ENCODE results near the gene VN1R4.
"Not testable (repeated sequence)": the region's sequence is repeated elsewhere in the genome, so short reads cannot be mapped to it uniquely, and the experiment has no call there.

VN1R4 gene

GRCh38 chr19:53246498-53246897, 21.0 kb downstream of the VN1R4 start:
- H3K4me2 ChIP-seq (ENCODE audit: low read length), result no peak overlapping the region; the same call in 1 of the 2 replicates
- TF ChIP-seq EZH2phosphoT487 (IDR thresholded peaks at IDR 0.05; ENCODE audit: low read depth) (no peak), CTCF (IDR thresholded peaks at IDR 0.05; ENCODE audit: low read depth, low read length) (no peak)
- no peak overlapping the region for H3K4me3 ChIP-seq (ENCODE audit: low read length)
- no peak overlapping the region for H3K9ac ChIP-seq (ENCODE audit: low read length)
- no peak overlapping the region for H3K27ac ChIP-seq (ENCODE audit: low read length)
- no peaks in the 10 kb centered on the region for H3K79me2 ChIP-seq (ENCODE audit: low read length)
- H3K9me3 ChIP-seq (ENCODE audit: insufficient read depth, low read length), result peaks cover 24% of the 10 kb centered on the region; the same call in 1 of the 2 replicates
- H3K27me3 ChIP-seq (ENCODE audit: low read depth, low read length), result no peaks in the 10 kb centered on the region
- H4K20me1 ChIP-seq (ENCODE audit: insufficient read depth, low read length), result no peaks in the 10 kb centered on the region
- H3K4me1 ChIP-seq (ENCODE audit: low read length), result peaks cover 9% of the 10 kb centered on the region; the same call in 1 of the 2 replicates
- no peaks in the 10 kb centered on the region for H3K36me3 ChIP-seq (replicated peaks; ENCODE audit: low read depth, low read length)
- no peak overlapping the region for H2AFZ ChIP-seq (ENCODE audit: low read depth, low read length)

GRCh38 chr19:53237114-53237777, 30.3 kb downstream of the VN1R4 start:
- Histone ChIP-seq H3K27ac (ENCODE audit: low read length) (no peak overlapping the region), H2AFZ (ENCODE audit: low read depth, low read length) (no peak overlapping the region), H3K9me3 (ENCODE audit: insufficient read depth, low read length) (peaks cover 18% of the 10 kb centered on the region; the same call in 1 of the 2 replicates), H3K27me3 (ENCODE audit: low read depth, low read length) (no peaks in the 10 kb centered on the region), H4K20me1 (ENCODE audit: insufficient read depth, low read length) (no peaks in the 10 kb centered on the region), H3K79me2 (ENCODE audit: low read length) (no peaks in the 10 kb centered on the region), H3K4me1 (ENCODE audit: low read length) (no peaks in the 10 kb centered on the region), H3K4me3 (ENCODE audit: low read length) (no peak overlapping the region), H3K36me3 (replicated peaks; ENCODE audit: low read depth, low read length) (no peaks in the 10 kb centered on the region), H3K9ac (ENCODE audit: low read length) (no peak overlapping the region), H3K4me2 (ENCODE audit: low read length) (no peak overlapping the region)
- no peak for TF ChIP-seq CTCF (IDR thresholded peaks at IDR 0.05; ENCODE audit: low read depth, low read length)
- no peak for TF ChIP-seq EZH2phosphoT487 (IDR thresholded peaks at IDR 0.05; ENCODE audit: low read depth)

GRCh38 chr19:53224606-53225005, 42.9 kb downstream of the VN1R4 start:
- Histone ChIP-seq H3K27me3 (ENCODE audit: low read depth, low read length) (no peaks in the 10 kb centered on the region), H3K9ac (ENCODE audit: low read length) (no peak overlapping the region), H3K9me3 (ENCODE audit: insufficient read depth, low read length) (peaks cover 10% of the 10 kb centered on the region; the same call in 1 of the 2 replicates), H3K4me1 (ENCODE audit: low read length) (no peaks in the 10 kb centered on the region), H3K36me3 (replicated peaks; ENCODE audit: low read depth, low read length) (no peaks in the 10 kb centered on the region), H4K20me1 (ENCODE audit: insufficient read depth, low read length) (no peaks in the 10 kb centered on the region), H3K4me3 (ENCODE audit: low read length) (no peak overlapping the region), H3K4me2 (ENCODE audit: low read length) (no peak overlapping the region), H3K27ac (ENCODE audit: low read length) (no peak overlapping the region), H2AFZ (ENCODE audit: low read depth, low read length) (no peak overlapping the region), H3K79me2 (ENCODE audit: low read length) (no peaks in the 10 kb centered on the region)
- TF ChIP-seq EZH2phosphoT487 (IDR thresholded peaks at IDR 0.05; ENCODE audit: low read depth) (no peak), CTCF (IDR thresholded peaks at IDR 0.05; ENCODE audit: low read depth, low read length) (no peak)

GRCh38 chr19:53222716-53223115, 44.8 kb downstream of the VN1R4 start:
- not testable (repeated sequence) for H3K27ac ChIP-seq (ENCODE audit: low read length); H3K36me3 ChIP-seq (replicated peaks; ENCODE audit: low read depth, low read length); H3K4me2 ChIP-seq (ENCODE audit: low read length); H4K20me1 ChIP-seq (ENCODE audit: insufficient read depth, low read length); H3K79me2 ChIP-seq (ENCODE audit: low read length); H3K4me1 ChIP-seq (ENCODE audit: low read length); H2AFZ ChIP-seq (ENCODE audit: low read depth, low read length); H3K4me3 ChIP-seq (ENCODE audit: low read length); H3K27me3 ChIP-seq (ENCODE audit: low read depth, low read length); H3K9ac ChIP-seq (ENCODE audit: low read length)
- peaks cover 20% of the 10 kb centered on the region; the same call in 1 of the 2 replicates for H3K9me3 ChIP-seq (ENCODE audit: insufficient read depth, low read length)
